ENCODE data around the gene RTF1. TPM values are rescaled to one million over a fixed set of nuclear protein-coding genes. Genes with fewer than 3 reads are reported as not detected.

The RTF1 gene
- total RNA-seq, 1 donor from 2014 or later = 54.4 TPM

DNA sequence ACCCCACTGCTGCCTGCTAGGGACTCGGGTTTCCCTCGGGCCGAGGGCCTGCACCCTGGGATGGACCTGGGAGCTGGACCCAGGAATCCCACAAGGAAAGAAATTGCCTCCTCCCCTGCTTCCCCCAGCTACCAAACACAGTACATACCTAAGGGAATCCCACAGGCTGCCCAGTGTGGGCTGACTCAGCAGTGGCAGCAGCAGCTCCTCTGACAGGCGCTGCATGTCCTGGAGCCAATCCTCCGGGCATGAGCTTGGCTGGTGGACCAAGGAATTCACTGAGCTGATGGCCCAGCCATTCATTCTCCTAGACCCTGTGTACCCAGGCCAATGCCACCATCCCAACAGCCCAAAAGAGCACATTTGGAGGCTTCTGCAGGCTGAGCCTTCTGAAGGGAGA, 106.2 kb downstream of the RTF1 start:
- Mint-ChIP-seq H3K9me3 (no peaks in the 10 kb centered on the region), H3K4me1 (ENCODE audit: unreplicated experiment) (no peaks in the 10 kb centered on the region), H3K27me3 (no peaks in the 10 kb centered on the region), H3K4me3 (no peak overlapping the region), H3K36me3 (peaks cover 16% of the 10 kb centered on the region), H3K27ac (no peak overlapping the region)
- TF ChIP-seq CTCF (conservative IDR thresholded peaks at IDR 0.05) = no peak
- DNase-seq (ENCODE audit: extremely low spot score, unreplicated experiment) = no peak

GRCh38 chr15:41530363-41530956, 113.6 kb downstream of the RTF1 start:
- TF ChIP-seq CTCF (conservative IDR thresholded peaks at IDR 0.05) = no peak
- no peaks in the 10 kb centered on the region for H3K9me3 Mint-ChIP-seq
- H3K4me1 Mint-ChIP-seq (ENCODE audit: unreplicated experiment) = no peaks in the 10 kb centered on the region
- no peak overlapping the region for H3K27ac Mint-ChIP-seq
- no peaks in the 10 kb centered on the region for H3K27me3 Mint-ChIP-seq
- no peak overlapping the region for H3K4me3 Mint-ChIP-seq
- peaks cover 23% of the 10 kb centered on the region for H3K36me3 Mint-ChIP-seq
- no peak for DNase-seq (ENCODE audit: extremely low spot score, unreplicated experiment)

Other genes starting within 250 kb of the RTF1 start
- not detected in 2 replicates for gene EXD1, start 186.3 kb upstream of the RTF1 start, total RNA-seq (ENCODE audit: low replicate concordance)
- gene CHP1, start 185.8 kb upstream of the RTF1 start, total RNA-seq (ENCODE audit: low replicate concordance) = 89.6 and 114 TPM in 2 replicates
- gene OIP5, start 84.5 kb upstream of the RTF1 start, total RNA-seq (ENCODE audit: low replicate concordance) = 7.3 and 15.8 TPM in 2 replicates
- gene NUSAP1, start 84.2 kb upstream of the RTF1 start, total RNA-seq (ENCODE audit: low replicate concordance) = 38.8 and 113 TPM in 2 replicates
- gene NDUFAF1, start 14.6 kb upstream of the RTF1 start, total RNA-seq (ENCODE audit: low replicate concordance) = 17.5 and 19.4 TPM in 2 replicates
- 1.5 and 1.9 TPM in 2 replicates for gene ITPKA, start 76.8 kb downstream of the RTF1 start, total RNA-seq (ENCODE audit: low replicate concordance)
- gene LTK, start 96.7 kb downstream of the RTF1 start, total RNA-seq (ENCODE audit: low replicate concordance) = 0.51 and 0.55 TPM in 2 replicates
- 54.4 and 68.3 TPM in 2 replicates for gene RPAP1, start 127.2 kb downstream of the RTF1 start, total RNA-seq (ENCODE audit: low replicate concordance)
- gene TYRO3, start 142.1 kb downstream of the RTF1 start, total RNA-seq (ENCODE audit: low replicate concordance) = 43.0 and 44.1 TPM in 2 replicates
- 45.4 and 54.9 TPM in 2 replicates for gene MGA, start 243.3 kb downstream of the RTF1 start, total RNA-seq (ENCODE audit: low replicate concordance)

Measured in type B pancreatic cell (in vitro differentiated cells).